GM10847 (cell line): Measurements from ENCODE around the gene FAM236B.
"Not testable (repeated sequence)": the region's sequence is repeated elsewhere in the genome, so short reads cannot be mapped to it uniquely, and the experiment has no call there.

Experiments
- POLR2A ChIP-seq: IDR thresholded peaks from 2 replicates; pipeline ENCODE4 v1.6.1; 2011; ENCODE audit not compliant: insufficient read length; ENCODE audit errors: extremely low read depth

FAM236B gene

DNA sequence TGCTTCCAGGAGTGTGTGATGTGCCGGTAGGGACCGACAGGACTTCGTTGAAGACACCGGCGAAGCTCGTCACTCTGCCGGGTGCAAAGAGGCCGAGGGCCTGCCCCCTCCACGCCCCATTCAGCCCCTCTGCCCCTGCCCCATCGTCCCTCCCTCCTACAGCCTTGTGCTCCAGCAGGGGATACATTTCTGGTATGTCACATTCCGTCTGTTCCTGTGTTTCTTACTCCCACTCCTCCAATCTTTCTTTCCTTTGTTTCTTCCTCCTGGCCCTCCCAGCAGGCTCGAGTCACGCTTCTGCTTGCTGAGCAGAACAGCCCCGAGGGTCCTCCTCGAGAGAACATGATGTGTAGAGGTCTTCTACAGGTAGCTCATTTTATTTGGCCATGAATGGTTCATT, at the start of gene FAM236B:
FAM236B (minus strand) TSS at position 101 of the 400 bp plus-strand sequence; CDS start at position 1, 100 bp downstream.
- not testable (repeated sequence) for TF ChIP-seq POLR2A

DNA sequence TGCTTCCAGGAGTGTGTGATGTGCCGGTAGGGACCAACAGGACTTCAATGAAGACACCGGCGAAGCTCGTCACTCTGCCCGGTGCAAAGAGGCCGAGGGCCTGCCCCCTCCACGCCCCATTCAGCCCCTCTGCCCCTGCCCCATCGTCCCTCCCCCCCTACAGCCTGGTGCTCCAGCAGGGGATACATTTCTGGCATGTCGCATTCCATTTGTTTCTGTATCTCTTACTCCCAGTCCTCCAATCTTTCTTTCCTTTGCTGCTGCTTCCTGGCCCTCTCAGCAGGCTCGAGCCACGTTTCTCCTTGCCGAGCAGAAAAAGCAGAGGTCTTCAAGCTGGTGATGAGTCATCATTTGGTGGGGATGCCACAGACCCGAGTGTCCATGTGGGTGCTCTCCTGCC, 25.6 kb upstream of the FAM236B start, which contains the start of gene FAM236D:
FAM236D (minus strand) TSS at position 101 of the 400 bp plus-strand sequence; CDS start at position 1, 100 bp downstream.
- not testable (repeated sequence) for TF ChIP-seq POLR2A

DNA sequence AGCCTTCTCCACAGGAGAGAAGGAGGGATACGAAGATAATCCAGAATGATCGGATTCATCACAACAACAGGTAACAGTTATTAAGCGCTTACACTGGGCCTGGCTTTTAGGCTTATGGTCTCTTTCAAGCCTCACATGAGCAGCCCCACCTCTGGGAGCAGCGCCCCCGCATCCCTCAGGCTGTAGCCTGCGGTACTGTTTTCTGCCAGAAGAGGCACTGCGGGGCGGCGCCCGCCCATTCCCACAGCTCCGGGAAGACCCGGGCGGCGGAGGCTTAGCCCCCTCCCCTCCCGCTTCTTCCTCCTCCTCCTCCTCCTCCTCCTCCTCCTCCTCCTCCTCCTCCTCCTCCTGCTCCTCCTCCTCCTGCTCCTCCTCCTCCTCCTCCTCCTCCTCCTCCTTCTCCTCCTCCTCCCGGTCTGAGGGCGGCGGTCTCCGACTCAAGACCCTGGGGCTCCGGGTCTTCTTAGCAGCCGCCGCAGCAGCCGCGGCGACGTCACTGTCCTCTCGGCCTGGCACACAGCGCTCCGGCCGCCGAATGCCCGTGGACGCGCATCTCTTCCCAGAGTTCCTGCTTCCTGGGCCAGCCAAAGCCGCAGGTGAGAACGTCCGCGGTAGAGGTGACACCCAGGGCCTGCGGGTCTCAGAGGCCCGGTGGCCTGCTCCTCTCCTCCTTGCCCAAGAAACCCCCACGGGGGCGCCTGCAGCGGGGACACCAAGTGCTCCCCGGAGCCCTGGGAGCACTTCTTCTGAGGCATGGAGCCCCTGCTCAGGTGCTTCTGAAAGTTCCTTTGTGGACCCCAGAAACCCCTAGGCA, 5.6 kb downstream of the FAM236B start, which contains the start of gene DMRTC1B:
DMRTC1B (plus strand) TSS at position 238 of the 814 bp plus-strand sequence. CDS start 68,246 bp downstream, outside the sequence.
- not testable (repeated sequence) for TF ChIP-seq POLR2A

DNA sequence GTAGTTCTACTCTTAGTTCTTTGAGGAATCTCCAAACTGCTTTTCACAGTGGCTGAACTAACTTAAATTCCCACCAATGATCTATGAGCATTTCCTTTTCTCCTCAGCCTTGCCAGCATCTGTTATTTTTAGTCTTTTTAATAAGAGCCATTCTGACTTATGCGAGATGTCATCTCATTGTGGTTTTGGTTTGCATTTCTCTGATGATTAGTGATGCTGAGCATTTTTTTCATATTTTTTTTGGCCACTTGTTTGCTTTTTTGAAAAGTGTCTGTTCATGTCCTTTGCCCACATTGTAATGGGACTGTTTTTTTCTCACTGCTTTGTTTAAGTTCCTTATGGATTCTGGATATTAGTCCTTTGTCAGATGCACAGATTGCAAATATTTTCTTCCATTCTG, 46.9 kb downstream of the FAM236B start:
- no peak for TF ChIP-seq POLR2A
